Smooth muscle cell (in vitro differentiated cells): ENCODE data around the gene FYN. TPM values are rescaled to one million over a fixed set of nuclear protein-coding genes. Genes with fewer than 3 reads are reported as not detected.

Experiments used
- DNase-seq: peaks from one replicate; lab custom pipeline; 2025; ENCODE audit not compliant: unreplicated experiment; lab: John Stamatoyannopoulos, UW
- H2AFZ ChIP-seq: fragments of 200-600 bp; sonication (generic); 2 replicates; pipeline ENCODE4 v1.6.0; 2016; ENCODE audit warnings: antibody characterized with exemption, low read depth, mild to moderate bottlenecking
- H3F3A ChIP-seq: fragments of 200-600 bp; sonication (generic); 2 replicates; pipeline ENCODE4 v1.6.0; 2017; ENCODE audit warnings: antibody characterized with exemption, low read depth
- H3K27ac ChIP-seq: fragments of 200-600 bp; sonication (generic); 2 replicates; pipeline ENCODE4 v1.5.1; 2016; ENCODE audit warnings: low read depth, mild to moderate bottlenecking
- H3K27me3 ChIP-seq: fragments of 200-600 bp; sonication (generic); 2 replicates; pipeline ENCODE4 v1.6.1; 2016; ENCODE audit warnings: low read depth, mild to moderate bottlenecking
- H3K36me3 ChIP-seq: fragments of 200-600 bp; sonication (generic); 2 replicates; pipeline ENCODE4 v1.5.1; 2016; ENCODE audit warnings: low read depth
- H3K4me1 ChIP-seq: fragments of 200-600 bp; sonication (generic); 2 replicates; pipeline ENCODE4 v1.5.1; 2016; ENCODE audit warnings: low read depth
- H3K4me2 ChIP-seq: fragments of 200-600 bp; sonication (generic); 2 replicates; pipeline ENCODE4 v1.6.0; 2016; ENCODE audit warnings: mild to moderate bottlenecking
- H3K4me3 ChIP-seq: fragments of 200-600 bp; sonication (generic); 2 replicates; pipeline ENCODE4 v1.5.1; 2016; ENCODE audit warnings: mild to moderate bottlenecking
- H3K79me2 ChIP-seq: fragments of 200-600 bp; sonication (generic); 2 replicates; pipeline ENCODE4 v1.6.0; 2016; ENCODE audit warnings: low read depth, mild to moderate bottlenecking
- H3K9ac ChIP-seq: fragments of 200-600 bp; sonication (generic); 2 replicates; pipeline ENCODE4 v1.6.0; 2016; ENCODE audit warnings: low read depth
- H3K9me3 ChIP-seq: fragments of 200-600 bp; sonication (generic); replicated peaks from 2 replicates; pipeline ENCODE4 v1.5.1; 2016; ENCODE audit warnings: low read depth
- H4K20me1 ChIP-seq: fragments of 200-600 bp; sonication (generic); 2 replicates; pipeline ENCODE4 v1.6.0; 2016; ENCODE audit warnings: low read depth
- WGBS: methylation state at CpG from one replicate; pipeline ENCODE4 v1.1.7; 2016; ENCODE audit warnings: low lambda C conversion rate; 5-methylcytosine and 5-hydroxymethylcytosine counted together
- polyA plus RNA-seq: library from polyadenylated mRNA; unstranded; fragments of >200 nt; fragmentation: Nextera tagmentation; extraction: Ambion mirVana; gene quantifications from 2 replicates; pipeline ENCODE4 v1.2.1, GENCODE V29; 2016
- total RNA-seq: library from RNA; depleted of rRNA; stranded (reverse); fragments of >200 nt; gene quantifications from 2 replicates; pipeline ENCODE4 v1.2.3, GENCODE V29; 2014
- TF ChIP-seq, protein P1 (sequence below): fragments of 200-600 bp; sonication (generic); IDR thresholded peaks from 2 replicates; pipeline ENCODE4 v1.5.1; 2017; ENCODE audit warnings: borderline replicate concordance, mild to moderate bottlenecking, antibody characterized with exemption; ENCODE audit not compliant: insufficient read depth, poor library complexity, severe bottlenecking

Gene FYN
- total and polyA plus RNA-seq, 2 experiments from 2014 or later = 110 to 138 TPM

DNA sequence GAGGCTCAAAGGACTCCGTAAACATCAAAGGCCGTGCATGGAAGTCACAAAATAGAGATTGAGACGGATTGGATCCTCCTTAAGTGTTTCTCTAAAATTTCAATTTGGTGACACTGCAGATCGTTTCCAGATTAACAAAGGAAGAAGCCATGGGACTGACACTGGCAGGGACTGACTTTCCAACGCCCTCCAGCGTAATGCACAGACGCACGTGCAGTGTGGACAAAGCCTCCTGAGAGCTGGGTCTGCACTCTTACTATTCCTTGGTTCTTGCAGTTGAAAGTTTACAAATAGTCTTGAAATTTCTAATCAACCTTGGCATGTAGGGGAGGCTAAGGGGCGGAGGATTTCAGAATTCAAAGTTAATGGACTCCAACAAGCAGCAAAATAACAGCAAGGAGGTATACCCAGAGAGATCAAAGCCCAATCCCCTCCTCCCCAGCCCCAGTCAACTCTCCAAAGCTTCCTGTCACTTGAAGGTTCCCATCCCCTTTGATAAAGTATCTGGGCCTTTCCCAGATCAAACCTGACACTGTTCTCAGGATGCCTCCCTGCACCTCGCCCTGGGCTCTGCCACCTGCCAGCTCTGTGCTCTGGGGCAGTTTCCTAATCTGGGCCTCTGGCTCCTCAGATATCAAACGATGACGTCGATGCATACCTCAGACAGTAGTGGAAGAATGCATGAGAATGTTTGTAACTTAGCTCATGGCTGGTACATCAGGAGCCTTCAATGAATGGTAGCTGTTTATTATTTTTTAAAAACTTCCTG is 161.1 kb downstream of the FYN start:
- Histone ChIP-seq H3K9ac (no peak overlapping the region), H3K79me2 (no peaks in the 10 kb centered on the region), H3F3A (no peaks in the 10 kb centered on the region), H2AFZ (no peak overlapping the region), H3K27ac (no peak overlapping the region), H3K9me3 (no peaks in the 10 kb centered on the region), H3K4me3 (no peak overlapping the region), H3K27me3 (no peaks in the 10 kb centered on the region), H4K20me1 (no peaks in the 10 kb centered on the region), H3K4me1 (peaks cover 11% of the 10 kb centered on the region), H3K4me2 (no peak overlapping the region), H3K36me3 (peaks cover 7% of the 10 kb centered on the region)
- TF ChIP-seq, protein P1, sequence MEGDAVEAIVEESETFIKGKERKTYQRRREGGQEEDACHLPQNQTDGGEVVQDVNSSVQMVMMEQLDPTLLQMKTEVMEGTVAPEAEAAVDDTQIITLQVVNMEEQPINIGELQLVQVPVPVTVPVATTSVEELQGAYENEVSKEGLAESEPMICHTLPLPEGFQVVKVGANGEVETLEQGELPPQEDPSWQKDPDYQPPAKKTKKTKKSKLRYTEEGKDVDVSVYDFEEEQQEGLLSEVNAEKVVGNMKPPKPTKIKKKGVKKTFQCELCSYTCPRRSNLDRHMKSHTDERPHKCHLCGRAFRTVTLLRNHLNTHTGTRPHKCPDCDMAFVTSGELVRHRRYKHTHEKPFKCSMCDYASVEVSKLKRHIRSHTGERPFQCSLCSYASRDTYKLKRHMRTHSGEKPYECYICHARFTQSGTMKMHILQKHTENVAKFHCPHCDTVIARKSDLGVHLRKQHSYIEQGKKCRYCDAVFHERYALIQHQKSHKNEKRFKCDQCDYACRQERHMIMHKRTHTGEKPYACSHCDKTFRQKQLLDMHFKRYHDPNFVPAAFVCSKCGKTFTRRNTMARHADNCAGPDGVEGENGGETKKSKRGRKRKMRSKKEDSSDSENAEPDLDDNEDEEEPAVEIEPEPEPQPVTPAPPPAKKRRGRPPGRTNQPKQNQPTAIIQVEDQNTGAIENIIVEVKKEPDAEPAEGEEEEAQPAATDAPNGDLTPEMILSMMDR = no peak
- no peak for DNase-seq
- 81% methylated on average over 13 of the region's 13 CpGs for WGBS

DNA sequence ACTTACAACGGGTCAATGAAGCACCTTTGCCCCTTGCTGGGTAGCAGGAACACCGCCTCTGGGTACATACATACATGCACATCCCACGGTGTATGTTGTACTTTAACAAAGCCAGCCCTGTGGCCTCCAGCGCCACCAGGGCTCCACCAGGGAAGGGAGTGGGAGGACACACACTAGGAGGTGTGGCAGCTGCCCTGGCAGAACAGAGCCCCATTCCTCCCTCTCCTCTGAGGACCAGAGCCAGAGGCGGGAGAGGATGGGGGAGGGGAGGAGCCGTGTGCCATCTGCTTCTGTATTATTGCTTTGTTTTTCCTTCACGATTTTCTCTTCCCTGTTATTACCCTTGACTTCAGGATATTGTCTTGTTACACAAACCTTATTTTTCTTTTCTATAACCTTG is 161.8 kb downstream of the FYN start:
- Histone ChIP-seq H3F3A (no peaks in the 10 kb centered on the region), H3K27ac (no peak overlapping the region), H4K20me1 (no peaks in the 10 kb centered on the region), H3K9ac (no peak overlapping the region), H3K27me3 (no peaks in the 10 kb centered on the region), H3K79me2 (no peaks in the 10 kb centered on the region), H3K36me3 (peaks cover 7% of the 10 kb centered on the region), H3K4me2 (no peak overlapping the region), H2AFZ (no peak overlapping the region), H3K4me1 (peaks cover 18% of the 10 kb centered on the region), H3K4me3 (no peak overlapping the region), H3K9me3 (no peaks in the 10 kb centered on the region)
- no peak for DNase-seq
- TF ChIP-seq, protein P1 = no peak
- WGBS = 57% methylated on average over 7 of the region's 7 CpGs

DNA sequence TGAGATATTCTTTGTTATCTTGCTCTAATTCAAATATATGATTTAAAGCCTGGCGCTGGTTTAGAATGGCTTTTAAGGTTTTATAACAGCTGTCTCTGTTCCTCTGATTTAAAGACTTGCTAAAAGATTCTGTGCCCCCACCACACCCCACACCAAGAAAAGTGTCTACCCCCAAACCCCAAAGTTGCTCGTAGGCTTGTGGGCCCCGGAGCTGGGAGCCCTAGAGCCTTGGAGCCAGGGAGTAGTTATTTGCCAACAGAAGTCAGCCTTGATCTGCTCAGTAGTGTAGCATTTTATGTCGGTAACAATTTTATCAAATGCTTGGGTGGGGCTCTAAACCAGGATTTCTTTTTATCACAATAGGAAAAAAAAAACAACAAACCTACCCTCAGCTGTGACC is 162.3 kb downstream of the FYN start:
- Histone ChIP-seq H3K27ac (no peak overlapping the region), H3K9me3 (no peaks in the 10 kb centered on the region), H3K4me3 (no peak overlapping the region), H3K4me1 (peaks cover 20% of the 10 kb centered on the region), H3K4me2 (no peak overlapping the region), H2AFZ (no peak overlapping the region), H3K36me3 (peaks cover 7% of the 10 kb centered on the region), H3K79me2 (no peaks in the 10 kb centered on the region), H3K27me3 (no peaks in the 10 kb centered on the region), H3K9ac (no peak overlapping the region), H4K20me1 (no peaks in the 10 kb centered on the region), H3F3A (no peaks in the 10 kb centered on the region)
- WGBS = 84% methylated on average over 4 of the region's 4 CpGs
- DNase-seq = no peak
- TF ChIP-seq, protein P1 = no peak

DNA sequence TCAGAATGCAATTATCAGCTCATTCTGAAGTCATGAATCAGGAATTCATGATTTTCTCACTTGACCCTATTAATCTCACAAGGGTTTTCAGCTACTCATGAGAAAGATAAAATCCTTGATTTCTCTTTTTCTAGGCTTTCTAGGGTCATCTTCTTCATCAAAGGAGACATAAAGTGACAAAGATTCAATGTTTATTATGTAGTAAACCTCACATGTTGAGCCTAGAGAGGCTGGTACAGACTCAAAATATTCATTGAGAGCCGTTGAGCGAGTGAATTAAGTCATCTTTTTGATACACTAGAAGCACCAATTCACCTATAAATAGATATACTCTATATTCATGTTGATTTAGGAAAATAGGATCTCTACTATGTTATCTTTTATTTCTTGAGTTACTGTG is 162.8 kb downstream of the FYN start:
- Histone ChIP-seq H3K27me3 (no peaks in the 10 kb centered on the region), H3K9me3 (no peaks in the 10 kb centered on the region), H3K9ac (no peak overlapping the region), H3F3A (no peaks in the 10 kb centered on the region), H3K27ac (no peak overlapping the region), H3K4me2 (peak overlapping the region; percentile 76), H3K4me3 (peak overlapping the region; percentile 25), H3K36me3 (peaks cover 7% of the 10 kb centered on the region), H4K20me1 (no peaks in the 10 kb centered on the region), H2AFZ (no peak overlapping the region), H3K4me1 (peaks cover 20% of the 10 kb centered on the region), H3K79me2 (no peaks in the 10 kb centered on the region)
- DNase-seq = no peak
- TF ChIP-seq, protein P1 = no peak
- 96% methylated on average over 2 of the region's 2 CpGs for WGBS
